HCT116 (cell line): Measurements from ENCODE around the gene SMIM14. TPM values are rescaled to one million over a fixed set of nuclear protein-coding genes. Genes with fewer than 3 reads are reported as not detected.

Experiments
- ATAC-seq: fragments of 200-7000 bp; cut with Tn5 transposase; 2 replicates; pipeline ENCODE4 v1.9.1; 2020; ENCODE audit warnings: mild to moderate bottlenecking, moderate library complexity
- BruUV-seq: library from RNA; stranded (reverse); fragments of 400-500 nt; replicated peaks from 2 replicates; lab custom pipeline; 2021; lab: Mats Ljungman, UMichigan
- CTCF ChIA-PET: fragments of 300-600 bp; sonication (Branson Sonifier 250); formaldehyde crosslinking; loops from one replicate; lab custom pipeline; 2021; ENCODE audit warnings: antibody characterized with exemption; lab: Charles Lee
- POLR2A ChIA-PET: fragments of 300-600, 350-600 bp; sonication (Branson Sonifier 250); formaldehyde crosslinking; loops from one replicate; lab custom pipeline; 2021; ENCODE audit warnings: antibody characterized with exemption; lab: Charles Lee
- RAD21 ChIA-PET, 2 experiments: fragments of 300-600 bp; sonication (Branson Sonifier 250); formaldehyde crosslinking; loops; one replicate each; lab custom pipeline; 2023; ENCODE audit warnings: low total read pairs in 2 of 2; ENCODE audit not compliant: uncharacterized antibody in 2 of 2, unreplicated experiment in 2 of 2, low non-redundant PET in 1 of 2; lab: Charles Lee
- DNase-seq: peaks from one replicate; pipeline ENCODE4 v3.0.0-alpha.2; 2010; ENCODE audit warnings: low read depth, low spot score
- H2AFZ ChIP-seq: fragments of 200-600 bp; shearing (Covaris generic), sonication (generic); 2 replicates; pipeline ENCODE4 v1.6.1; 2017; ENCODE audit warnings: low read depth, mixed run types, mixed read lengths, antibody characterized with exemption, low read length; ENCODE audit not compliant: poor library complexity, severe bottlenecking
- H3K27ac ChIP-seq: 2 replicates; pipeline ENCODE4 v1.5.1; 2012; ENCODE audit warnings: low read depth, low read length
- H3K27me3 ChIP-seq: fragments of 200-600 bp; sonication (generic); 2 replicates; pipeline ENCODE4 v1.6.1; 2016; ENCODE audit warnings: mixed run types, low read length, mixed read lengths; ENCODE audit not compliant: insufficient read depth
- H3K36me3 ChIP-seq, 2 experiments: fragments of 200-500 bp in 1 of 2; fragments of 200-600 bp in 1 of 2; sonication (Bioruptor generic) in 1 of 2; sonication (generic) in 1 of 2; 2 replicates each; pipeline versions ENCODE4 v1.5.1 to v1.6.1; 2014 to 2016; ENCODE audit warnings: low read length in 2 of 2, inconsistent platforms in 1 of 2, mixed read lengths in 1 of 2, mixed run types in 1 of 2; ENCODE audit not compliant: insufficient read depth in 2 of 2, control insufficient read depth in 1 of 2
- H3K4me1 ChIP-seq, 2 experiments: fragments of 200-600 bp in 1 of 2; sonication (generic) in 1 of 2; 2 replicates each; pipeline versions ENCODE4 v1.5.1 to v1.6.1; 2012 to 2017; ENCODE audit warnings: low read length in 2 of 2, inconsistent platforms in 1 of 2, mild to moderate bottlenecking in 1 of 2, mixed read lengths in 1 of 2, mixed run types in 1 of 2, moderate library complexity in 1 of 2; ENCODE audit not compliant: insufficient read depth in 2 of 2, control insufficient read depth in 1 of 2
- H3K4me2 ChIP-seq: fragments of 200-600 bp; sonication (generic); 2 replicates; pipeline ENCODE4 v1.6.1; 2017; ENCODE audit warnings: mixed run types, low read length, mixed read lengths
- H3K4me3 ChIP-seq, 2 experiments: fragments of 200-600 bp in 1 of 2; sonication (generic) in 1 of 2; replicated peaks in 1 of 2; 2 replicates each; pipeline ENCODE4 v1.5.1; 2011 to 2016; ENCODE audit warnings: low read length in 2 of 2, control low read depth in 1 of 2, low read depth in 1 of 2, mild to moderate bottlenecking in 1 of 2, mixed read lengths in 1 of 2, mixed run types in 1 of 2
- H3K79me2 ChIP-seq: fragments of 200-600 bp; sonication (generic); 2 replicates; pipeline ENCODE4 v1.6.1; 2017; ENCODE audit warnings: mild to moderate bottlenecking, mixed run types, low read length, moderate library complexity, mixed read lengths; ENCODE audit not compliant: insufficient read depth
- H3K9ac ChIP-seq: fragments of 200-600 bp; sonication (generic); 2 replicates; pipeline ENCODE4 v1.6.1; 2016; ENCODE audit warnings: low read length, mixed read lengths
- H3K9me2 ChIP-seq: fragments of 200-600 bp; sonication (generic), shearing (Covaris generic); 2 replicates; pipeline ENCODE4 v1.6.1; 2017; ENCODE audit warnings: mixed run types, mild to moderate bottlenecking, moderate library complexity; ENCODE audit not compliant: insufficient read depth
- H3K9me3 ChIP-seq, 2 experiments: fragments of 200-500 bp in 1 of 2; fragments of 200-600 bp in 1 of 2; sonication (Bioruptor generic) in 1 of 2; sonication (generic) in 1 of 2; 2 replicates each; pipeline ENCODE4 v1.6.1; 2014 to 2017; ENCODE audit warnings: low read length in 2 of 2, mixed read lengths in 2 of 2, inconsistent platforms in 1 of 2, low read depth in 1 of 2, mild to moderate bottlenecking in 1 of 2, mixed run types in 1 of 2, moderate library complexity in 1 of 2; ENCODE audit not compliant: control insufficient read depth in 1 of 2, insufficient read depth in 1 of 2
- H4K20me1 ChIP-seq: fragments of 200-600 bp; sonication (generic), shearing (Covaris generic); 2 replicates; pipeline ENCODE4 v1.6.1; 2017; ENCODE audit warnings: mixed run types, mild to moderate bottlenecking, moderate library complexity; ENCODE audit not compliant: insufficient read depth
- ATF3 ChIP-seq: IDR thresholded peaks from 2 replicates; pipeline ENCODE4 v1.6.1; 2012
- CBX3 ChIP-seq: IDR thresholded peaks from 2 replicates; pipeline ENCODE4 v1.6.1; 2012; ENCODE audit warnings: low read depth
- CEBPB ChIP-seq: IDR thresholded peaks from 2 replicates; pipeline ENCODE4 v1.6.1; 2012; ENCODE audit warnings: low read depth
- CTCF ChIP-seq, 3 experiments: fragments of 200-600 bp in 1 of 3; sonication (generic) in 1 of 3; IDR thresholded peaks in 2 of 3; conservative IDR thresholded peaks in 1 of 3; 2 replicates each; pipeline ENCODE4 v1.5.1; 2012 to 2017; ENCODE audit warnings: low read depth in 2 of 3, low read length in 2 of 3, antibody characterized with exemption in 1 of 3, borderline replicate concordance in 1 of 3, control low read depth in 1 of 3, mild to moderate bottlenecking in 1 of 3, mixed read lengths in 1 of 3, mixed run types in 1 of 3, moderate library complexity in 1 of 3; ENCODE audit not compliant: insufficient read depth in 1 of 3
- ELF1 ChIP-seq: IDR thresholded peaks from 2 replicates; pipeline ENCODE4 v1.6.1; 2012; ENCODE audit warnings: low read depth, borderline replicate concordance
- EZH2 ChIP-seq: fragments of 200-600 bp; sonication (generic); IDR thresholded peaks from 2 replicates; pipeline ENCODE4 v1.6.1; 2017; ENCODE audit warnings: antibody characterized with exemption, mixed run types
- EZH2phosphoT487 ChIP-seq: fragments of 200-600 bp; IDR thresholded peaks from 2 replicates; pipeline ENCODE4 v1.6.1; 2018; ENCODE audit warnings: antibody characterized with exemption, borderline replicate concordance
- FOSL1 ChIP-seq: IDR thresholded peaks from 2 replicates; pipeline ENCODE4 v1.6.1; 2012; ENCODE audit warnings: low read depth
- POLR2A ChIP-seq: IDR thresholded peaks from 2 replicates; pipeline ENCODE4 v1.7.0; 2011; ENCODE audit warnings: borderline replicate concordance; ENCODE audit not compliant: insufficient read depth, insufficient read length; ENCODE audit errors: extremely low read depth
- POLR2AphosphoS5 ChIP-seq: IDR thresholded peaks from 2 replicates; pipeline ENCODE4 v1.6.1; 2011; ENCODE audit warnings: mild to moderate bottlenecking, low read depth, low read length, moderate library complexity
- RAD21 ChIP-seq: IDR thresholded peaks from 2 replicates; pipeline ENCODE4 v1.6.1; 2012; ENCODE audit warnings: low read depth, mild to moderate bottlenecking
- REST ChIP-seq: IDR thresholded peaks from 2 replicates; pipeline ENCODE4 v1.6.1; 2012; ENCODE audit warnings: low read depth
- SIN3A ChIP-seq: IDR thresholded peaks from 2 replicates; pipeline ENCODE4 v1.6.1; 2012; ENCODE audit warnings: low read depth
- SRF ChIP-seq: IDR thresholded peaks from 2 replicates; pipeline ENCODE4 v1.6.1; 2012; ENCODE audit warnings: low read depth
- TCF7L2 ChIP-seq: IDR thresholded peaks from 2 replicates; pipeline ENCODE4 v1.7.0; 2011; ENCODE audit warnings: borderline replicate concordance, inconsistent platforms; ENCODE audit not compliant: insufficient read depth, insufficient read length; ENCODE audit errors: extremely low read depth
- YY1 ChIP-seq: IDR thresholded peaks from 2 replicates; pipeline ENCODE4 v1.6.1; 2011; ENCODE audit warnings: low read length, low read depth, moderate library complexity, mild to moderate bottlenecking; ENCODE audit not compliant: insufficient replicate concordance; ENCODE audit errors: extremely low read depth
- ZFX ChIP-seq: fragments of 450-650 bp; IDR thresholded peaks from 2 replicates; pipeline ENCODE4 v1.6.1; 2017
- intact Hi-C: fragments of 100-400 bp; cut with micrococcal nuclease; formaldehyde crosslinking; loops from 2 replicates; pipeline ENCODE4 v1.10.0; 2022
- total RNA-seq: library from RNA; stranded (reverse); gene quantifications from one replicate; pipeline ENCODE4 v1.2.1, GENCODE V29; 2021; ENCODE audit not compliant: unreplicated experiment

Gene SMIM14
- total RNA-seq, 1 experiment from 2014 or later: 21.6 TPM

- intact Hi-C loops: no loop called here
- no peak for ATAC-seq
- POLR2A ChIA-PET: no interaction called here
Measured at GRCh38 chr4:39608451-39608850, 30.2 kb downstream of the SMIM14 start.

More at GRCh38 chr4:39608451-39608850, 30.2 kb downstream of the SMIM14 start:
- Histone ChIP-seq H3K9me3 (no peaks in the 10 kb centered on the region), H3K27ac (no peak overlapping the region), H2AFZ (peak overlapping the region; percentile 3), H3K4me1 (peaks cover 6 to 12% of the 10 kb centered on the region in 2 experiments; a peak in 3 of 4 replicates), H3K36me3 (no peaks in the 10 kb centered on the region), H3K9ac (no peak overlapping the region), H3K9me2 (no peaks in the 10 kb centered on the region), H3K27me3 (no peaks in the 10 kb centered on the region), H4K20me1 (no peaks in the 10 kb centered on the region)
- CTCF ChIA-PET: no interaction called here
- RAD21 ChIA-PET: no interaction called here
- BruUV-seq: no TSS peak
- no peak for DNase-seq
- TF ChIP-seq REST: no peak
- TF ChIP-seq CTCF (IDR thresholded peaks at IDR 0.05 in 2 of 3, conservative IDR thresholded peaks at IDR 0.05 in 1 of 3; ENCODE audit: borderline replicate concordance in 1 of 3, insufficient read depth in 1 of 3, low read depth in 2 of 3, low read length in 2 of 3): no peak
- no peak for TF ChIP-seq CEBPB
- TF ChIP-seq FOSL1: no peak
- TF ChIP-seq ELF1: no peak
- TF ChIP-seq YY1: no peak
- TF ChIP-seq CBX3: no peak
- no peak for TF ChIP-seq RAD21
- TF ChIP-seq POLR2AphosphoS5: no peak
- no peak for TF ChIP-seq EZH2
- no peak for TF ChIP-seq TCF7L2
- no peak for TF ChIP-seq ATF3
- TF ChIP-seq SRF: no peak
- no peak for TF ChIP-seq EZH2phosphoT487
- TF ChIP-seq ZFX: no peak
- no peak for TF ChIP-seq SIN3A
- TF ChIP-seq POLR2A: no peak
- TF ChIP-seq, all 23 proteins: peak for 0
- H3K4me2 ChIP-seq: no peak overlapping the region
- no peaks in the 10 kb centered on the region for H3K79me2 ChIP-seq
- H3K4me3 ChIP-seq: no peak overlapping the region
